Neural cell (in vitro differentiated cells): Measurements from ENCODE around the gene HLA-G. TPM values are rescaled to one million over a fixed set of nuclear protein-coding genes. Genes with fewer than 3 reads are reported as not detected.

Source experiments
- H2AFZ ChIP-seq: fragments of 200-600, 300-800 bp; sonication (generic), shearing (Covaris generic); 2 replicates; pipeline ENCODE4 v1.6.0; 2014; ENCODE audit warnings: low read depth, mild to moderate bottlenecking, antibody characterized with exemption, low read length, moderate library complexity
- H3F3A ChIP-seq: fragments of 200-600 bp; shearing (Covaris generic); 2 replicates; pipeline ENCODE4 v1.6.1; 2016; ENCODE audit warnings: mild to moderate bottlenecking, moderate library complexity, mixed read lengths, antibody characterized with exemption, low read length; ENCODE audit not compliant: insufficient read depth, poor library complexity, severe bottlenecking
- H3K27ac ChIP-seq: fragments of 200-600, 300-800 bp; sonication (generic), shearing (Covaris generic); 2 replicates; pipeline ENCODE4 v1.5.1; 2014; ENCODE audit warnings: mild to moderate bottlenecking, low read length, moderate library complexity
- H3K27me3 ChIP-seq: fragments of 300-800, 200-600 bp; sonication (generic), shearing (Covaris generic); 2 replicates; pipeline ENCODE4 v1.6.0; 2014; ENCODE audit warnings: mild to moderate bottlenecking, low read depth, low read length, moderate library complexity; ENCODE audit not compliant: insufficient read depth
- H3K36me3 ChIP-seq: fragments of 300-800, 200-600 bp; sonication (generic), shearing (Covaris generic); 2 replicates; pipeline ENCODE4 v1.5.1; 2014; ENCODE audit warnings: mild to moderate bottlenecking, antibody characterized with exemption, low read length, moderate library complexity; ENCODE audit not compliant: insufficient read depth
- H3K4me2 ChIP-seq: fragments of 300-800, 200-600 bp; sonication (generic), shearing (Covaris generic); 2 replicates; pipeline ENCODE4 v1.6.0; 2014; ENCODE audit warnings: mild to moderate bottlenecking, low read length
- H3K4me3 ChIP-seq: fragments of 300-800, 200-600 bp; sonication (generic), shearing (Covaris generic); 2 replicates; pipeline ENCODE4 v1.5.1; 2014; ENCODE audit warnings: mild to moderate bottlenecking, low read length, moderate library complexity
- H3K79me2 ChIP-seq: fragments of 200-600 bp; shearing (Covaris generic); replicated peaks from 2 replicates; pipeline ENCODE4 v1.6.0; 2014; ENCODE audit warnings: mild to moderate bottlenecking, low read length, moderate library complexity; ENCODE audit not compliant: insufficient read depth
- H3K9ac ChIP-seq: fragments of 300-800, 200-600 bp; sonication (generic), shearing (Covaris generic); 2 replicates; pipeline ENCODE4 v1.6.1; 2016; ENCODE audit warnings: mild to moderate bottlenecking, low read length, mixed read lengths
- H3K9me2 ChIP-seq: fragments of 200-600 bp; shearing (Covaris generic); 2 replicates; pipeline ENCODE4 v1.6.1; 2016; ENCODE audit warnings: mild to moderate bottlenecking, low read length, mixed read lengths; ENCODE audit not compliant: insufficient read depth
- H3K9me3 ChIP-seq: fragments of 200-600, 300-800 bp; sonication (generic), shearing (Covaris generic); 2 replicates; pipeline ENCODE4 v1.6.1; 2016; ENCODE audit warnings: mild to moderate bottlenecking, mixed run types, low read length, moderate library complexity, mixed read lengths
- H4K20me1 ChIP-seq: fragments of 200-600 bp; shearing (Covaris generic); 2 replicates; pipeline ENCODE4 v1.6.1; 2016; ENCODE audit warnings: mild to moderate bottlenecking, mixed run types; ENCODE audit not compliant: insufficient read depth
- EP300 ChIP-seq: fragments of 450-650 bp; conservative IDR thresholded peaks from 2 replicates; pipeline ENCODE4 v1.6.1; 2014; ENCODE audit warnings: antibody characterized with exemption, mild to moderate bottlenecking, moderate library complexity; ENCODE audit not compliant: poor library complexity, severe bottlenecking
- EZH2 ChIP-seq: fragments of 200-600, 300-800 bp; shearing (Covaris generic), sonication (generic); IDR thresholded peaks from 2 replicates; pipeline ENCODE4 v1.6.1; 2014; ENCODE audit warnings: antibody characterized with exemption, low read length, borderline replicate concordance, mild to moderate bottlenecking; ENCODE audit not compliant: insufficient read depth, poor library complexity, severe bottlenecking
- MXI1 ChIP-seq: fragments of 450-650 bp; conservative IDR thresholded peaks from 2 replicates; pipeline ENCODE4 v1.6.1; 2014; ENCODE audit warnings: antibody characterized with exemption, mild to moderate bottlenecking; ENCODE audit not compliant: poor library complexity, severe bottlenecking
- POLR2AphosphoS5 ChIP-seq: IDR thresholded peaks from 2 replicates; pipeline ENCODE4 v1.6.1; 2012
- RAD21 ChIP-seq: fragments of 450-650 bp; conservative IDR thresholded peaks from 2 replicates; pipeline ENCODE4 v1.6.1; 2014; ENCODE audit warnings: antibody characterized with exemption, mild to moderate bottlenecking, moderate library complexity
- SMC3 ChIP-seq: fragments of 450-650 bp; conservative IDR thresholded peaks from 2 replicates; pipeline ENCODE4 v1.6.1; 2014; ENCODE audit warnings: antibody characterized with exemption, mild to moderate bottlenecking, moderate library complexity; ENCODE audit not compliant: poor library complexity
- TAF1 ChIP-seq: IDR thresholded peaks from 2 replicates; pipeline ENCODE4 v1.6.1; 2012; ENCODE audit warnings: low read depth
- polyA plus RNA-seq: library from polyadenylated mRNA; depleted of rRNA; stranded (reverse); fragments of >200 nt; gene quantifications from 2 replicates; pipeline ENCODE4 v1.2.3, GENCODE V29; 2014
- TF ChIP-seq, protein P1 (sequence below): fragments of 450-650 bp; IDR thresholded peaks from 2 replicates; pipeline ENCODE4 v1.5.1; 2014; ENCODE audit warnings: antibody characterized with exemption, mild to moderate bottlenecking, moderate library complexity; ENCODE audit not compliant: poor library complexity, severe bottlenecking
- TF ChIP-seq, protein P2 (sequence below): IDR thresholded peaks from 2 replicates; pipeline ENCODE4 v1.6.1; 2012; ENCODE audit warnings: borderline replicate concordance

The HLA-G gene
- polyA plus RNA-seq, 1 donor from 2014 or later, result not detected

DNA sequence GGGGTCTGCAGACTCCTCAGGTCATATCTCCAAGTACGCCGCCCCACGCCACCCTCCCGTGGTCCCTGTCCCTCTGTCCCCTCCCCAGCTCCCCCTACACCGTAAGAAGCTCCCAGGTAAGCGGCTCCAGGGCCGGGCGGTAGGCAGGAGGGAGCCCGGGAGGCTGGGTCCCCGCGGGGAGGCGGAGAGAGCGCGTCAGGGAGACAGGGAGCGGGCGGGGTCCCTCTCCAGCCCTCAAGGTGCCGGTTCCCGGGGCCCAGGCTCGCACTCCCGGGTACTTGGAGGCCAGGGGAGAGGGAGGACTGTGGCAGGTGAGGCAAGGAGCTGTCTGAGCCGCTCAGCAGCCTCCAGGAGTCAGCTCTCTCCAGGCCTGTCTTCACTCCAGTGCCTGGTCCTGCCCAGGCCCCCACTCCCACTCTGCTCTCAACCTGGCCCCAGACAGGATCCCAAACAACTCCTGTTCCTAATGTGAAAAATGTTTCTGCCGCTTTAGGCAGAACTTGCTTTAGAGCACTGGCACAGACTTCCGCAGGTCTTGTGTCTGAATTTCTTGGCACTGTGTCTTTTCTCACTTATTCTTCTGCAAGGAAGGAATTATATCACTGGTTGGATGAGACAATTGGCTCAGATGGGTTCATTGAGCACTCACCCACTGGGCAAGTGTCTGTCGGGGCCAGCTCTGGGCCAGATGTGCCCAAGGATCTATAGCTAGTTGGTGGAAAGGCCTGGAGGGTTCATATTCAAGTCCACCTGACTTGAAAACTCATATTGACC lies 36.6 kb downstream of the HLA-G start:
- H3K36me3 ChIP-seq, result no peaks in the 10 kb centered on the region
- no peak overlapping the region for H3K4me3 ChIP-seq
- H3K9ac ChIP-seq, result no peak overlapping the region
- H3K27ac ChIP-seq, result no peak overlapping the region
- no peak overlapping the region for H2AFZ ChIP-seq
- no peaks in the 10 kb centered on the region for H3F3A ChIP-seq
- no peaks in the 10 kb centered on the region for H3K9me3 ChIP-seq
- TF ChIP-seq MXI1, result no peak
- TF ChIP-seq EZH2, result no peak
- TF ChIP-seq TAF1, result no peak
- TF ChIP-seq SMC3, result no peak
- TF ChIP-seq, protein P1, sequence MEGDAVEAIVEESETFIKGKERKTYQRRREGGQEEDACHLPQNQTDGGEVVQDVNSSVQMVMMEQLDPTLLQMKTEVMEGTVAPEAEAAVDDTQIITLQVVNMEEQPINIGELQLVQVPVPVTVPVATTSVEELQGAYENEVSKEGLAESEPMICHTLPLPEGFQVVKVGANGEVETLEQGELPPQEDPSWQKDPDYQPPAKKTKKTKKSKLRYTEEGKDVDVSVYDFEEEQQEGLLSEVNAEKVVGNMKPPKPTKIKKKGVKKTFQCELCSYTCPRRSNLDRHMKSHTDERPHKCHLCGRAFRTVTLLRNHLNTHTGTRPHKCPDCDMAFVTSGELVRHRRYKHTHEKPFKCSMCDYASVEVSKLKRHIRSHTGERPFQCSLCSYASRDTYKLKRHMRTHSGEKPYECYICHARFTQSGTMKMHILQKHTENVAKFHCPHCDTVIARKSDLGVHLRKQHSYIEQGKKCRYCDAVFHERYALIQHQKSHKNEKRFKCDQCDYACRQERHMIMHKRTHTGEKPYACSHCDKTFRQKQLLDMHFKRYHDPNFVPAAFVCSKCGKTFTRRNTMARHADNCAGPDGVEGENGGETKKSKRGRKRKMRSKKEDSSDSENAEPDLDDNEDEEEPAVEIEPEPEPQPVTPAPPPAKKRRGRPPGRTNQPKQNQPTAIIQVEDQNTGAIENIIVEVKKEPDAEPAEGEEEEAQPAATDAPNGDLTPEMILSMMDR, result no peak
- no peak for TF ChIP-seq POLR2AphosphoS5
- no peak for TF ChIP-seq RAD21
- no peak overlapping the region for H3K4me2 ChIP-seq
- H3K9me2 ChIP-seq, result no peaks in the 10 kb centered on the region
- H3K79me2 ChIP-seq, result no peaks in the 10 kb centered on the region
- no peaks in the 10 kb centered on the region for H3K27me3 ChIP-seq
- H4K20me1 ChIP-seq, result no peaks in the 10 kb centered on the region

DNA sequence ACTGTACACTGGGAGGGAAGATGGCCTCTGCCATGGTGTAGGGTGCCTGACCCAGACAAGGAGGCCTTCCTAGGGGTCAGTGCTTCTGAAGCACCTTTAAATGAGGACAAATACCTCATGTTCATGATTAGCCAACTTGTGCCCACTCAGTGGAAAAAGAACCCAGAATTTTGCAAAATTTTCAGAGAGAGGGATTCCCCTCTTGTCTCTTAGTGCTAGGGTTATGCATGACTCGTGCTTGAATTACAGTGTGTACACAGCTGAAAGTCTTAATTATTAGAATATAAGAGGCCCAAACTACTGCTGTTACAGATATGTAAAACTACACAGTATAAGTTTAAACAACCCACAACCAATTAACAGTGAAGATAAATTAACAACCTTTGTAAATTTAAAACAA lies 38.0 kb downstream of the HLA-G start:
- Histone ChIP-seq H3K79me2 (no peaks in the 10 kb centered on the region), H3K27ac (no peak overlapping the region), H3K36me3 (no peaks in the 10 kb centered on the region), H3K9ac (no peak overlapping the region), H3K9me2 (no peaks in the 10 kb centered on the region), H3K27me3 (no peaks in the 10 kb centered on the region), H2AFZ (no peak overlapping the region), H3F3A (no peaks in the 10 kb centered on the region), H4K20me1 (no peaks in the 10 kb centered on the region), H3K4me2 (no peak overlapping the region), H3K9me3 (no peaks in the 10 kb centered on the region), H3K4me3 (no peak overlapping the region)
- TF ChIP-seq EP300 (no peak), EZH2 (no peak), POLR2AphosphoS5 (no peak), MXI1 (no peak), TAF1 (no peak), SMC3 (no peak), RAD21 (no peak)
- TF ChIP-seq, protein P2, sequence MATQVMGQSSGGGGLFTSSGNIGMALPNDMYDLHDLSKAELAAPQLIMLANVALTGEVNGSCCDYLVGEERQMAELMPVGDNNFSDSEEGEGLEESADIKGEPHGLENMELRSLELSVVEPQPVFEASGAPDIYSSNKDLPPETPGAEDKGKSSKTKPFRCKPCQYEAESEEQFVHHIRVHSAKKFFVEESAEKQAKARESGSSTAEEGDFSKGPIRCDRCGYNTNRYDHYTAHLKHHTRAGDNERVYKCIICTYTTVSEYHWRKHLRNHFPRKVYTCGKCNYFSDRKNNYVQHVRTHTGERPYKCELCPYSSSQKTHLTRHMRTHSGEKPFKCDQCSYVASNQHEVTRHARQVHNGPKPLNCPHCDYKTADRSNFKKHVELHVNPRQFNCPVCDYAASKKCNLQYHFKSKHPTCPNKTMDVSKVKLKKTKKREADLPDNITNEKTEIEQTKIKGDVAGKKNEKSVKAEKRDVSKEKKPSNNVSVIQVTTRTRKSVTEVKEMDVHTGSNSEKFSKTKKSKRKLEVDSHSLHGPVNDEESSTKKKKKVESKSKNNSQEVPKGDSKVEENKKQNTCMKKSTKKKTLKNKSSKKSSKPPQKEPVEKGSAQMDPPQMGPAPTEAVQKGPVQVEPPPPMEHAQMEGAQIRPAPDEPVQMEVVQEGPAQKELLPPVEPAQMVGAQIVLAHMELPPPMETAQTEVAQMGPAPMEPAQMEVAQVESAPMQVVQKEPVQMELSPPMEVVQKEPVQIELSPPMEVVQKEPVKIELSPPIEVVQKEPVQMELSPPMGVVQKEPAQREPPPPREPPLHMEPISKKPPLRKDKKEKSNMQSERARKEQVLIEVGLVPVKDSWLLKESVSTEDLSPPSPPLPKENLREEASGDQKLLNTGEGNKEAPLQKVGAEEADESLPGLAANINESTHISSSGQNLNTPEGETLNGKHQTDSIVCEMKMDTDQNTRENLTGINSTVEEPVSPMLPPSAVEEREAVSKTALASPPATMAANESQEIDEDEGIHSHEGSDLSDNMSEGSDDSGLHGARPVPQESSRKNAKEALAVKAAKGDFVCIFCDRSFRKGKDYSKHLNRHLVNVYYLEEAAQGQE, result no peak
- TF ChIP-seq, protein P1, result no peak
